MCF 10A (cell line): Measurements from ENCODE around the gene JPH3. TPM values are rescaled to one million over a fixed set of nuclear protein-coding genes. Genes with fewer than 3 reads are reported as not detected.

ENCODE experiments used
- BruUV-seq: library from RNA; stranded (reverse); fragments of 400-500 nt; replicated peaks from 2 replicates; lab custom pipeline; 2021; lab: Mats Ljungman, UMichigan
- CTCF ChIA-PET: fragments of 300-600 bp; sonication (Branson Sonifier 250); formaldehyde crosslinking; extraction: SDS; loops from one replicate; lab custom pipeline; 2021; ENCODE audit warnings: antibody characterized with exemption, inconsistent platforms; lab: Yijun Ruan, JAX
- POLR2A ChIA-PET: fragments of 300-600, 350-650 bp; sonication (Branson Sonifier 250); formaldehyde crosslinking; extraction: SDS; loops from one replicate; lab custom pipeline; 2020; ENCODE audit warnings: antibody characterized with exemption, inconsistent platforms; lab: Yijun Ruan, JAX
- DNase-seq: peaks from one replicate; pipeline ENCODE4 v3.0.0-alpha.2; 2018; ENCODE audit not compliant: unreplicated experiment
- H3K27ac Mint-ChIP-seq: one replicate; pipeline ENCODE4 v1.8.0; 2022; ENCODE audit warnings: mild to moderate bottlenecking, low read depth, mixed read lengths; ENCODE audit not compliant: unreplicated experiment
- H3K27me3 Mint-ChIP-seq: one replicate; pipeline ENCODE4 v1.8.0; 2022; ENCODE audit warnings: mixed read lengths; ENCODE audit not compliant: insufficient read depth, unreplicated experiment
- H3K36me3 Mint-ChIP-seq: one replicate; pipeline ENCODE4 v1.8.0; 2022; ENCODE audit warnings: mild to moderate bottlenecking, moderate library complexity, mixed read lengths; ENCODE audit not compliant: insufficient read depth, unreplicated experiment
- H3K4me1 Mint-ChIP-seq: one replicate; pipeline ENCODE4 v1.8.0; 2022; ENCODE audit warnings: mixed read lengths; ENCODE audit not compliant: insufficient read depth, unreplicated experiment
- H3K4me3 Mint-ChIP-seq: one replicate; pipeline ENCODE4 v1.8.0; 2022; ENCODE audit warnings: mild to moderate bottlenecking, moderate library complexity, mixed read lengths; ENCODE audit not compliant: unreplicated experiment
- H3K9me3 Mint-ChIP-seq: one replicate; pipeline ENCODE4 v1.8.0; 2022; ENCODE audit warnings: mixed read lengths; ENCODE audit not compliant: unreplicated experiment
- CTCF ChIP-seq: fragments of 200-600 bp; IDR thresholded peaks from one replicate; pipeline ENCODE4 v1.8.0; 2022; ENCODE audit warnings: antibody characterized with exemption, mild to moderate bottlenecking; ENCODE audit not compliant: unreplicated experiment
- intact Hi-C: fragments of 100-400 bp; cut with micrococcal nuclease; formaldehyde crosslinking; loops from 2 replicates; pipeline ENCODE4 v1.14.1; 2022
- total RNA-seq: library from RNA; stranded (reverse); gene quantifications from 2 replicates; pipeline ENCODE4 v1.2.3, GENCODE V29; 2022

JPH3 gene
- total RNA-seq, 1 experiment from 2014 or later: not detected

GRCh38 chr16:87693827-87694226 is 91.5 kb downstream of the JPH3 start:
- intact Hi-C loops: no loop called here
- H3K4me1 Mint-ChIP-seq: no peaks in the 10 kb centered on the region
- CTCF ChIA-PET: interaction anchor here (1.1 kb wide), 1 partner anchor 9 kb away, joined by 3 read pairs; no protein-coding TSS in a partner anchor
- POLR2A ChIA-PET: interaction anchor here (0.7 kb wide), 1 partner anchor 207 kb away, joined by 3 read pairs; no protein-coding TSS in a partner anchor
- H3K4me3 Mint-ChIP-seq: no peak overlapping the region
- H3K27me3 Mint-ChIP-seq: no peaks in the 10 kb centered on the region
- no peak overlapping the region for H3K27ac Mint-ChIP-seq
- no peaks in the 10 kb centered on the region for H3K9me3 Mint-ChIP-seq
- BruUV-seq: no TSS peak
- DNase-seq: no peak
- TF ChIP-seq CTCF: no peak
- H3K36me3 Mint-ChIP-seq: peaks cover 48% of the 10 kb centered on the region

- Mint-ChIP-seq H3K36me3 (peaks cover 52% of the 10 kb centered on the region), H3K9me3 (no peaks in the 10 kb centered on the region), H3K4me3 (no peak overlapping the region), H3K27me3 (no peaks in the 10 kb centered on the region), H3K4me1 (no peaks in the 10 kb centered on the region), H3K27ac (no peak overlapping the region)
- no TSS peak for BruUV-seq
- intact Hi-C loops: no loop called here
- TF ChIP-seq CTCF: no peak
- POLR2A ChIA-PET: interaction anchor here (0.7 kb wide), 1 partner anchor 206 kb away, joined by 3 read pairs; no protein-coding TSS in a partner anchor
- CTCF ChIA-PET: no interaction called here
- DNase-seq: no peak
Measured at GRCh38 chr16:87694441-87695125, 92.3 kb downstream of the JPH3 start.

GRCh38 chr16:87695534-87695933 is 93.2 kb downstream of the JPH3 start:
- H3K9me3 Mint-ChIP-seq: no peaks in the 10 kb centered on the region
- no TSS peak for BruUV-seq
- H3K36me3 Mint-ChIP-seq: peaks cover 52% of the 10 kb centered on the region

More at GRCh38 chr16:87695534-87695933, 93.2 kb downstream of the JPH3 start:
- no peak for TF ChIP-seq CTCF
- no peaks in the 10 kb centered on the region for H3K27me3 Mint-ChIP-seq
- H3K27ac Mint-ChIP-seq: no peak overlapping the region
- intact Hi-C loops: no loop called here
- POLR2A ChIA-PET: no interaction called here
- H3K4me3 Mint-ChIP-seq: no peak overlapping the region
- CTCF ChIA-PET: no interaction called here
- DNase-seq: no peak
- no peaks in the 10 kb centered on the region for H3K4me1 Mint-ChIP-seq
